Endothelial cell of umbilical vein (primary cell): ENCODE measurements around the gene TIMM10. TPM values are rescaled to one million over a fixed set of nuclear protein-coding genes. Genes with fewer than 3 reads are reported as not detected.

Experiments
- BruUV-seq: library from RNA; stranded (reverse); fragments of 400-500 nt; replicated peaks from 2 replicates; lab custom pipeline; 2021; lab: Mats Ljungman, UMichigan
- CTCF ChIA-PET: fragments of 300-600, 350-600 bp; sonication (Branson Sonifier 250); formaldehyde crosslinking; loops from one replicate; lab custom pipeline; 2021; ENCODE audit warnings: antibody characterized with exemption, inconsistent platforms; lab: Charles Lee
- POLR2A ChIA-PET: fragments of 300-600, 350-600 bp; sonication (Branson Sonifier 250); formaldehyde crosslinking; loops from one replicate; lab custom pipeline; 2021; ENCODE audit warnings: antibody characterized with exemption, inconsistent platforms; lab: Charles Lee
- DNase-seq: peaks from one replicate; pipeline ENCODE4 v3.0.0-alpha.2; 2011; ENCODE audit warnings: low read depth, low spot score
- FAIRE-seq: peaks from 2 replicates; lab custom pipeline; 2011; peaks lifted over from hg19 to GRCh38; lab: Jason Lieb, UNC
- H2AFZ ChIP-seq: 2 replicates; pipeline ENCODE4 v1.6.0; 2012; ENCODE audit warnings: low read depth, low read length, control low read depth, inconsistent platforms
- H3K27ac ChIP-seq: 2 replicates; pipeline ENCODE4 v1.5.1; 2011; ENCODE audit warnings: low read depth, mild to moderate bottlenecking, control low read depth, low read length, moderate library complexity; ENCODE audit not compliant: insufficient read depth
- H3K27me3 ChIP-seq, 2 experiments: 2 replicates each; pipeline versions ENCODE4 v1.6.0 to v1.6.1; 2011; ENCODE audit warnings: low read length in 2 of 2, mixed read lengths in 1 of 2; ENCODE audit not compliant: control insufficient read depth in 2 of 2, insufficient read depth in 2 of 2
- H3K36me3 ChIP-seq, 2 experiments: 2 replicates in 1 of 2; 3 replicates in 1 of 2; pipeline ENCODE4 v1.5.1; 2011; ENCODE audit warnings: low read length in 2 of 2, mild to moderate bottlenecking in 1 of 2, moderate library complexity in 1 of 2; ENCODE audit not compliant: control insufficient read depth in 2 of 2, insufficient read depth in 2 of 2; ENCODE audit errors: extremely low read depth in 1 of 2
- H3K4me1 ChIP-seq: 3 replicates; pipeline ENCODE4 v1.5.1; 2011; ENCODE audit warnings: mild to moderate bottlenecking, low read length; ENCODE audit not compliant: control insufficient read depth, insufficient read depth; ENCODE audit errors: extremely low read depth
- H3K4me2 ChIP-seq: 2 replicates; pipeline ENCODE4 v1.6.1; 2011; ENCODE audit warnings: low read length, control low read depth, mixed read lengths; ENCODE audit not compliant: insufficient read depth
- H3K4me3 ChIP-seq, 3 experiments: fragments of 200-600 bp in 1 of 3; sonication (generic), shearing (Covaris generic) in 1 of 3; replicated peaks in 1 of 3; 2 replicates each; pipeline ENCODE4 v1.5.1; 2011 to 2016; ENCODE audit warnings: control low read depth in 3 of 3, low read length in 3 of 3, mild to moderate bottlenecking in 2 of 3, inconsistent platforms in 1 of 3, low read depth in 1 of 3, moderate library complexity in 1 of 3; ENCODE audit not compliant: insufficient read depth in 1 of 3
- H3K79me2 ChIP-seq: 2 replicates; pipeline ENCODE4 v1.6.0; 2012; ENCODE audit warnings: low read length, inconsistent platforms; ENCODE audit not compliant: control insufficient read depth, insufficient read depth
- H3K9ac ChIP-seq: replicated peaks from 2 replicates; pipeline ENCODE3; 2011; ENCODE audit warnings: low read length, control low read depth; ENCODE audit not compliant: insufficient read depth; ENCODE audit errors: extremely low read depth
- H3K9me1 ChIP-seq: replicated peaks from 3 replicates; pipeline ENCODE4 v1.6.0; 2011; ENCODE audit warnings: mild to moderate bottlenecking, low read length; ENCODE audit not compliant: control insufficient read depth, insufficient read depth; ENCODE audit errors: extremely low read depth
- H3K9me3 ChIP-seq: replicated peaks from 2 replicates; pipeline ENCODE4 v1.5.1; 2012; ENCODE audit warnings: low read length, inconsistent platforms; ENCODE audit not compliant: control insufficient read depth, insufficient read depth
- H4K20me1 ChIP-seq: replicated peaks from 2 replicates; pipeline ENCODE3; 2011; ENCODE audit warnings: mild to moderate bottlenecking, low read length; ENCODE audit not compliant: control insufficient read depth, insufficient read depth; ENCODE audit errors: extremely low read depth
- EZH2 ChIP-seq: IDR thresholded peaks from 2 replicates; pipeline ENCODE4 v1.6.1; 2012; ENCODE audit warnings: borderline replicate concordance, low read depth, mild to moderate bottlenecking, moderate library complexity, low read length, inconsistent platforms; ENCODE audit not compliant: severe bottlenecking
- FOS ChIP-seq: IDR thresholded peaks from 2 replicates; pipeline ENCODE4 v1.6.1; 2011; ENCODE audit warnings: mild to moderate bottlenecking, low read length, moderate library complexity, borderline replicate concordance; ENCODE audit not compliant: insufficient read depth
- JUN ChIP-seq: IDR thresholded peaks from 2 replicates; pipeline ENCODE4 v1.6.1; 2011; ENCODE audit warnings: borderline replicate concordance, low read depth; ENCODE audit not compliant: insufficient read length, insufficient read depth
- POLR2A ChIP-seq: IDR thresholded peaks from 2 replicates; pipeline ENCODE4 v1.6.1; 2012; ENCODE audit warnings: low read depth, mild to moderate bottlenecking, control low read depth, low read length
- dilution Hi-C: fragments of 300-500 bp; cut with MboI; formaldehyde crosslinking; loops from one replicate; pipeline ENCODE4 v1.15.0; 2019; ENCODE audit warnings: low sequenced_read_pairs; ENCODE audit not compliant: extremely low pct_ligation_motif_present
- intact Hi-C: fragments of 100-400 bp; cut with micrococcal nuclease; formaldehyde crosslinking; loops from one replicate; pipeline ENCODE4 v1.10.0; 2022
- polyA plus RNA-seq, 4 experiments: library from polyadenylated mRNA; depleted of rRNA in 3 of 4; stranded (reverse) in 3 of 4; unstranded in 1 of 4; fragments of >200 nt; gene quantifications; 2 replicates each; pipeline versions ENCODE4 v1.2.1 to v1.2.3, GENCODE V29; 2011 to 2012; ENCODE audit warnings: missing spikeins in 1 of 4
- total RNA-seq: library from RNA; stranded (reverse); gene quantifications from 2 replicates; pipeline ENCODE4 v1.2.3, GENCODE V29; 2021
- TF ChIP-seq, protein P1 (sequence below), 2 donors: IDR thresholded peaks; 1 replicate in 1 of 2; 2 replicates in 1 of 2; pipeline ENCODE4 v1.5.1; 2011; ENCODE audit warnings: low read length in 2 of 2, mild to moderate bottlenecking in 2 of 2, moderate library complexity in 2 of 2, control low read depth in 1 of 2, inconsistent platforms in 1 of 2, low read depth in 1 of 2; ENCODE audit not compliant: insufficient read depth in 1 of 2; ENCODE audit errors: extremely low read depth in 1 of 2

The TIMM10 gene
- total and polyA plus RNA-seq, 2 donors (not counting 3 experiments of a cell fraction or from before 2014, with no cell fraction given), result 64.2 to 128 TPM

DNA sequence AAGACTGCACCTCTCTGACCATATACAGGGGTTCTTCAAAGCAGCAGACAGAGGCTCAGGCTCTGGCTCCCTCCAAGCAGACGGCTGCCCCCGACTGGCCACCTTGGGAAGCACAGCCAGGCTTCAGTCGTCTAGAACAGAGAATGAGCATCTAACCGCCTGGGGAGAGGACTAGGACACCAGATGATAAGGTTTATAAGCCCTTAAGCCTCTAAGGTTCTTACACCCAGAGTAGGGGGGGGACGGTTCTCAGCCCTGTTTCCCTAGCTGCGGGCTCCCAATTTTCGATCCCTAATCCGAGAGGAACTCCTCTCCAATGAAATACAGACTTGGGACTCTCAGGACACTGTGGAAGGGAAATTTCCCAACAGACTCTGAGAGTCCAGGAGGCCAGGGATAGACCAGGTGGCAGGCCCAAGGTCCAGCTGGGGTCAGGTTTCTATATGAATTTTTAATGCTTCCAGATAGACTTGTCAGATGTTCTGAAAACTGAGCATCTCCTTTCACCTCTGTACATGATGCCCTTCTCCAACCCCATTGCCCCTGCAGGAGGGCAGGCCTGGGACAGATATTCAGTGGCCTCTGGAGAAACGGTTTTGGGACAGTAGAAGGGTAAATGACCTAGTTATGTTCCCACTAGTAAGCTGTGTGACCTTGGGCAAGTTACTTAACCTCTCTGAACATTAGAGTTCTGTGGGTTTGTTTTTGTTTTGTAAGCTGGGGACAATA is 50.0 kb downstream of the TIMM10 start:
- FAIRE-seq (peak; percentile 86), DNase-seq (peak; percentile 46)
- Histone ChIP-seq H3K79me2 (no peaks in the 10 kb centered on the region), H3K27ac (no peak overlapping the region), H3K27me3 (peaks cover 7 to 28% of the 10 kb centered on the region in 2 experiments), H3K36me3 (no peaks in the 10 kb centered on the region), H4K20me1 (no peaks in the 10 kb centered on the region), H2AFZ (no peak overlapping the region), H3K9me3 (no peaks in the 10 kb centered on the region), H3K9ac (no peak overlapping the region), H3K9me1 (no peaks in the 10 kb centered on the region), H3K4me1 (peaks cover 9% of the 10 kb centered on the region), H3K4me2 (no peak overlapping the region), H3K4me3 (no peak overlapping the region)
- dilution Hi-C loops, result no loop called here
- no TSS peak for BruUV-seq
- intact Hi-C loops, result loop anchor here (1.0 kb wide), 2 partner anchors 23 to 135 kb away; no protein-coding TSS in a partner anchor
- ChIA-PET POLR2A (no interaction called here), CTCF (interaction anchor here (1.1 to 9.9 kb wide), 8 partner anchors 13 to 135 kb away, joined by 3 to 152 read pairs (median 6); partner anchors contain the start of genes RTN4RL2 and SLC43A1)
- TF ChIP-seq, protein P1, sequence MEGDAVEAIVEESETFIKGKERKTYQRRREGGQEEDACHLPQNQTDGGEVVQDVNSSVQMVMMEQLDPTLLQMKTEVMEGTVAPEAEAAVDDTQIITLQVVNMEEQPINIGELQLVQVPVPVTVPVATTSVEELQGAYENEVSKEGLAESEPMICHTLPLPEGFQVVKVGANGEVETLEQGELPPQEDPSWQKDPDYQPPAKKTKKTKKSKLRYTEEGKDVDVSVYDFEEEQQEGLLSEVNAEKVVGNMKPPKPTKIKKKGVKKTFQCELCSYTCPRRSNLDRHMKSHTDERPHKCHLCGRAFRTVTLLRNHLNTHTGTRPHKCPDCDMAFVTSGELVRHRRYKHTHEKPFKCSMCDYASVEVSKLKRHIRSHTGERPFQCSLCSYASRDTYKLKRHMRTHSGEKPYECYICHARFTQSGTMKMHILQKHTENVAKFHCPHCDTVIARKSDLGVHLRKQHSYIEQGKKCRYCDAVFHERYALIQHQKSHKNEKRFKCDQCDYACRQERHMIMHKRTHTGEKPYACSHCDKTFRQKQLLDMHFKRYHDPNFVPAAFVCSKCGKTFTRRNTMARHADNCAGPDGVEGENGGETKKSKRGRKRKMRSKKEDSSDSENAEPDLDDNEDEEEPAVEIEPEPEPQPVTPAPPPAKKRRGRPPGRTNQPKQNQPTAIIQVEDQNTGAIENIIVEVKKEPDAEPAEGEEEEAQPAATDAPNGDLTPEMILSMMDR (IDR thresholded peaks at IDR 0.05; ENCODE audit: extremely low read depth in 1 of 2, insufficient read depth in 1 of 2, low read depth in 1 of 2, low read length in 2 of 2), result peak; percentile 75 to 85
- TF ChIP-seq EZH2 (no peak), FOS (no peak), JUN (no peak), POLR2A (no peak)
